Measurements from ENCODE around the gene ICE2. TPM values are rescaled to one million over a fixed set of nuclear protein-coding genes. Genes with fewer than 3 reads are reported as not detected.

The ICE2 gene
- total RNA-seq, 1 donor from 2014 or later = 26.5 TPM

- Histone ChIP-seq H3K4me1 (ENCODE audit: insufficient read depth, low read length) (no peaks in the 10 kb centered on the region), H3K9ac (ENCODE audit: low read length) (no peak overlapping the region), H3K9me3 (ENCODE audit: insufficient read depth, low read depth, low read length) (no peaks in the 10 kb centered on the region), H3K4me3 (ENCODE audit: insufficient read depth, low read depth, low read length) (no peak overlapping the region), H3K79me2 (ENCODE audit: insufficient read depth, low read length) (no peaks in the 10 kb centered on the region), H4K20me1 (ENCODE audit: insufficient read depth, low read length) (no peaks in the 10 kb centered on the region), H3K36me3 (ENCODE audit: insufficient read depth, low read length) (no peaks in the 10 kb centered on the region), H2AFZ (ENCODE audit: low read depth, low read length) (no peak overlapping the region), H3K27me3 (ENCODE audit: insufficient read depth, low read length) (no peaks in the 10 kb centered on the region), H3K4me2 (ENCODE audit: low read length) (no peak overlapping the region), H3K27ac (ENCODE audit: low read depth, low read length) (no peak overlapping the region)
- Mint-ChIP-seq H3K4me3 (ENCODE audit: unreplicated experiment) (no peak overlapping the region), H3K36me3 (ENCODE audit: low read depth, unreplicated experiment) (peaks cover 16% of the 10 kb centered on the region), H3K4me1 (ENCODE audit: low read depth, unreplicated experiment) (peaks cover 7% of the 10 kb centered on the region), H3K27me3 (ENCODE audit: low read depth, unreplicated experiment) (no peaks in the 10 kb centered on the region), H3K9me3 (ENCODE audit: unreplicated experiment) (no peaks in the 10 kb centered on the region), H3K27ac (ENCODE audit: unreplicated experiment) (no peak overlapping the region)
- FAIRE-seq (no peak), DNase-seq (ENCODE audit: low read depth) (no peak)
- TF ChIP-seq EZH2 (IDR thresholded peaks at IDR 0.05; ENCODE audit: insufficient read depth, low read length) (no peak), CTCF (IDR thresholded peaks at IDR 0.05; ENCODE audit: insufficient read depth, low read depth, low read length) (no peak)
Observed at GRCh38 chr15:60510006-60510405, 31.1 kb upstream of the ICE2 start.

GRCh38 chr15:60509470-60509869 lies 30.5 kb upstream of the ICE2 start:
- DNase-seq (ENCODE audit: low read depth) (no peak), FAIRE-seq (no peak)
- H3K4me3 ChIP-seq (ENCODE audit: insufficient read depth, low read depth, low read length) = no peak overlapping the region
- H3K27ac Mint-ChIP-seq (ENCODE audit: unreplicated experiment) = no peak overlapping the region
- H3K36me3 ChIP-seq (ENCODE audit: insufficient read depth, low read length) = no peaks in the 10 kb centered on the region
- H3K9me3 ChIP-seq (ENCODE audit: insufficient read depth, low read depth, low read length) = no peaks in the 10 kb centered on the region
- no peak overlapping the region for H2AFZ ChIP-seq (ENCODE audit: low read depth, low read length)
- H3K4me2 ChIP-seq (ENCODE audit: low read length) = no peak overlapping the region
- no peaks in the 10 kb centered on the region for H3K4me1 ChIP-seq (ENCODE audit: insufficient read depth, low read length)
- no peak overlapping the region for H3K9ac ChIP-seq (ENCODE audit: low read length)
- H3K27me3 Mint-ChIP-seq (ENCODE audit: low read depth, unreplicated experiment) = no peaks in the 10 kb centered on the region
- H3K27me3 ChIP-seq (ENCODE audit: insufficient read depth, low read length) = no peaks in the 10 kb centered on the region
- H3K4me3 Mint-ChIP-seq (ENCODE audit: unreplicated experiment) = no peak overlapping the region
- H3K79me2 ChIP-seq (ENCODE audit: insufficient read depth, low read length) = no peaks in the 10 kb centered on the region
- no peaks in the 10 kb centered on the region for H3K9me3 Mint-ChIP-seq (ENCODE audit: unreplicated experiment)
- no peak overlapping the region for H3K27ac ChIP-seq (ENCODE audit: low read depth, low read length)
- H3K4me1 Mint-ChIP-seq (ENCODE audit: low read depth, unreplicated experiment) = peaks cover 7% of the 10 kb centered on the region
- no peaks in the 10 kb centered on the region for H4K20me1 ChIP-seq (ENCODE audit: insufficient read depth, low read length)
- no peak for TF ChIP-seq CTCF (IDR thresholded peaks at IDR 0.05; ENCODE audit: insufficient read depth, low read depth, low read length)
- no peak for TF ChIP-seq EZH2 (IDR thresholded peaks at IDR 0.05; ENCODE audit: insufficient read depth, low read length)
- peaks cover 16% of the 10 kb centered on the region for H3K36me3 Mint-ChIP-seq (ENCODE audit: low read depth, unreplicated experiment)

- Histone ChIP-seq H3K4me1 (ENCODE audit: insufficient read depth, low read length) (no peaks in the 10 kb centered on the region), H3K9ac (ENCODE audit: low read length) (no peak overlapping the region), H3K4me3 (ENCODE audit: insufficient read depth, low read depth, low read length) (no peak overlapping the region), H2AFZ (ENCODE audit: low read depth, low read length) (no peak overlapping the region), H3K36me3 (ENCODE audit: insufficient read depth, low read length) (no peaks in the 10 kb centered on the region), H3K27ac (ENCODE audit: low read depth, low read length) (no peak overlapping the region), H3K79me2 (ENCODE audit: insufficient read depth, low read length) (no peaks in the 10 kb centered on the region), H3K4me2 (ENCODE audit: low read length) (no peak overlapping the region), H4K20me1 (ENCODE audit: insufficient read depth, low read length) (no peaks in the 10 kb centered on the region), H3K9me3 (ENCODE audit: insufficient read depth, low read depth, low read length) (no peaks in the 10 kb centered on the region), H3K27me3 (ENCODE audit: insufficient read depth, low read length) (no peaks in the 10 kb centered on the region)
- no peak for DNase-seq (ENCODE audit: low read depth)
- FAIRE-seq = no peak
- Mint-ChIP-seq H3K4me3 (ENCODE audit: unreplicated experiment) (no peak overlapping the region), H3K36me3 (ENCODE audit: low read depth, unreplicated experiment) (peaks cover 13% of the 10 kb centered on the region), H3K9me3 (ENCODE audit: unreplicated experiment) (no peaks in the 10 kb centered on the region), H3K27me3 (ENCODE audit: low read depth, unreplicated experiment) (no peaks in the 10 kb centered on the region), H3K4me1 (ENCODE audit: low read depth, unreplicated experiment) (peaks cover 7% of the 10 kb centered on the region), H3K27ac (ENCODE audit: unreplicated experiment) (no peak overlapping the region)
- TF ChIP-seq CTCF (IDR thresholded peaks at IDR 0.05; ENCODE audit: insufficient read depth, low read depth, low read length) (no peak), EZH2 (IDR thresholded peaks at IDR 0.05; ENCODE audit: insufficient read depth, low read length) (no peak)
Observed at GRCh38 chr15:60508442-60508841, 29.5 kb upstream of the ICE2 start.

Measured in astrocyte (in vitro differentiated cells and primary cell).